AG10803 (cell line): Measurements from ENCODE around the gene FRMD4A.

ENCODE experiments used
- DNase-seq: peaks from one replicate; pipeline ENCODE4 v3.0.0; 2010; ENCODE audit warnings: low read depth
- H3K4me3 ChIP-seq: 2 replicates; pipeline ENCODE4 v1.5.1; 2011; ENCODE audit warnings: mild to moderate bottlenecking, low read length, control low read depth
- TF ChIP-seq, protein P1 (sequence below): conservative IDR thresholded peaks from 2 replicates; pipeline ENCODE4 v1.5.1; 2011; ENCODE audit warnings: mild to moderate bottlenecking, low read length, control low read depth, inconsistent platforms

The FRMD4A gene

GRCh38 chr10:14126697-14127440 lies 203.9 kb downstream of the FRMD4A start:
- TF ChIP-seq, protein P1, sequence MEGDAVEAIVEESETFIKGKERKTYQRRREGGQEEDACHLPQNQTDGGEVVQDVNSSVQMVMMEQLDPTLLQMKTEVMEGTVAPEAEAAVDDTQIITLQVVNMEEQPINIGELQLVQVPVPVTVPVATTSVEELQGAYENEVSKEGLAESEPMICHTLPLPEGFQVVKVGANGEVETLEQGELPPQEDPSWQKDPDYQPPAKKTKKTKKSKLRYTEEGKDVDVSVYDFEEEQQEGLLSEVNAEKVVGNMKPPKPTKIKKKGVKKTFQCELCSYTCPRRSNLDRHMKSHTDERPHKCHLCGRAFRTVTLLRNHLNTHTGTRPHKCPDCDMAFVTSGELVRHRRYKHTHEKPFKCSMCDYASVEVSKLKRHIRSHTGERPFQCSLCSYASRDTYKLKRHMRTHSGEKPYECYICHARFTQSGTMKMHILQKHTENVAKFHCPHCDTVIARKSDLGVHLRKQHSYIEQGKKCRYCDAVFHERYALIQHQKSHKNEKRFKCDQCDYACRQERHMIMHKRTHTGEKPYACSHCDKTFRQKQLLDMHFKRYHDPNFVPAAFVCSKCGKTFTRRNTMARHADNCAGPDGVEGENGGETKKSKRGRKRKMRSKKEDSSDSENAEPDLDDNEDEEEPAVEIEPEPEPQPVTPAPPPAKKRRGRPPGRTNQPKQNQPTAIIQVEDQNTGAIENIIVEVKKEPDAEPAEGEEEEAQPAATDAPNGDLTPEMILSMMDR, result no peak
- DNase-seq, result peak; percentile 14
- no peak overlapping the region for H3K4me3 ChIP-seq

DNA sequence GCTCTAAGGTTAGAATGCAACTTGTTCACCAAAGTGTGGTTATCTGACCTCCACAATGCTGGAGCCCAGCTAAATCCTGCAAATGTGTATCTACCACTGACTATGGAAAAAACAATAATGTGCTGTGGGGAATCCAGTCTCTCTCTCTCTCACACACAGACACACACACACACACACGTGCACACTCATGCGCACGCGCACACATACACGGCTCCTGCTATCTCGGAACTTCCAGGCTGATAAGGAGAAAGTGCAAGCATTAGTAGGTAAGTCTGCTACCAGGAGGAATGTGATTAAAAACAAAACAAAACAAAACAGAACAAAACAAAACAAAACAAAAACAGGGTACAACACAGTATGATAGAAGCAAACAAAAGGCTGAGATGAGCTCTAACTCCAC lies 205.2 kb downstream of the FRMD4A start:
- TF ChIP-seq, protein P1, result no peak
- no peak for DNase-seq

DNA sequence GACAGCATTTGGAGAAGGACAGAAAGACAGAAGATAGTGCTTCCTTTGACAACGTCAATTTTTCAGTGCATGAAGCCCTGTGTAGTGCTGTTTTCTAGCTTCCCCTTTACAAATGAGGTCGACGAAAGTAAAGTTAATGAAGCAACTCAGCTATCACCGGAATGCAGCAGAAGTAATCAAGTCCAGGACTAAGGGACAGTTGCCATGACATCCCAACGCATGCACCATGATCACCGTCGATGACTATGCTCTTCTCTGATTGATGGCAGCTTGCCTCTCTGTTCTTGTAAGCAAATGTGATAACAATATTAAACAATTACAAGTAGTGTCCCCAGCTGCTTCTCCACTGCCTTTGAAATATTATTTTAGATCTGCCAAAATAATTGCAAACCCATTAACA lies 205.8 kb downstream of the FRMD4A start:
- TF ChIP-seq, protein P1, result no peak
- peak; percentile 32 for DNase-seq
- H3K4me3 ChIP-seq, result no peak overlapping the region

More for the DNA sequence above, 205.2 kb downstream of the FRMD4A start:
- H3K4me3 ChIP-seq, result no peak overlapping the region

GRCh38 chr10:14123139-14123538 lies 207.6 kb downstream of the FRMD4A start:
- no peak overlapping the region for H3K4me3 ChIP-seq
- TF ChIP-seq, protein P1, result no peak

DNA sequence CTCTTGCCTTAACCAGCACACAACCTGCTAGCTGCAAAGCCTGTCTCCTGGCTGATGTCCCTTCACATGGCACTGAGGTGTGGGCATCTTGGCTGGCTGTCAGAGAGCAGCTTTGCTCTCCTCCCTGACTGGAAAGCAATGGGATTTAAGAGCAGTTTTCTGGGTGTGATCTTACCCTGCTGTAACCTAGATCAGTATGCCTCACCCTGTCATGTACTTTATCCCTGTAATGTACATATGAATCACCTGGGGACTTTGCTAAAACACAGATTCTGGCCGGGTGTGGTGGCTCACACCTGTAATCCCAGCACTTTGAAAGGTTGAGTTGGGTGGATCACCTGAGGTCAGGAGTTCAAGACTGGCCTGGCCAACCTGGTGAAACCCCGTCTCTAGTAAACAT lies 209.9 kb downstream of the FRMD4A start:
- no peak overlapping the region for H3K4me3 ChIP-seq
- TF ChIP-seq, protein P1, result no peak
- no peak for DNase-seq

More at GRCh38 chr10:14123139-14123538, 207.6 kb downstream of the FRMD4A start:
- DNase-seq, result peak; percentile 3

GRCh38 chr10:14118953-14119352 lies 211.8 kb downstream of the FRMD4A start:
- no peak overlapping the region for H3K4me3 ChIP-seq
- DNase-seq, result no peak
- TF ChIP-seq, protein P1, result no peak

GRCh38 chr10:14116837-14117236 lies 213.9 kb downstream of the FRMD4A start:
- no peak for DNase-seq
- H3K4me3 ChIP-seq, result no peak overlapping the region
- TF ChIP-seq, protein P1, result no peak
